LNCaP clone FGC (cell line): ENCODE results near the gene PLCG2.

Source experiments
- DNase-seq: peaks from one replicate; pipeline ENCODE4 v3.0.0-alpha.2; 2011; ENCODE audit warnings: low read depth
- H3K4me3 ChIP-seq: 2 replicates; pipeline ENCODE4 v1.5.1; 2011; ENCODE audit warnings: mild to moderate bottlenecking, low read depth, low read length, control low read depth
- TF ChIP-seq, protein P1 (sequence below): IDR thresholded peaks from 2 replicates; pipeline ENCODE4 v1.5.1; 2012; ENCODE audit warnings: mild to moderate bottlenecking; ENCODE audit not compliant: control insufficient read depth, insufficient read depth; ENCODE audit errors: extremely low read depth

Gene PLCG2

DNA sequence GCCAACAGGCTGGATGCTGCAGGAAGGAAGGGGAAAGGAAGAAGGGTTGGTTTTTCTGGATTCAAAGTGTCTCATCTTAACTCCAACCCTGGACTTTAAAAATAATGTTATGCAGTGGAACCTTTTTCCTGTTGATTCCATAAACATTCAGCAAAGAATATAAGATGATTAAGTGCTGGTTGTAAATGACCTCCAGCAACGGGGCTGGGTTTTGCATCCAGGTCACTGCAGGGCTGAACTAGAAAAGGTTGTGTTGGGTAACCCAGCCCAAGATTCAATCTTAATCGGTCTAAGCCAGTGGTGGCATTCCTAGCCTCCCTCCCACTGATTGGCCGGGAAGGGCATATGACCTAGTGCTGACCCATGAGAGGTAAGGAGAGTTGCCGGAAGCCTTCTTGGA is 34.2 kb upstream of the PLCG2 start:
- TF ChIP-seq, protein P1, sequence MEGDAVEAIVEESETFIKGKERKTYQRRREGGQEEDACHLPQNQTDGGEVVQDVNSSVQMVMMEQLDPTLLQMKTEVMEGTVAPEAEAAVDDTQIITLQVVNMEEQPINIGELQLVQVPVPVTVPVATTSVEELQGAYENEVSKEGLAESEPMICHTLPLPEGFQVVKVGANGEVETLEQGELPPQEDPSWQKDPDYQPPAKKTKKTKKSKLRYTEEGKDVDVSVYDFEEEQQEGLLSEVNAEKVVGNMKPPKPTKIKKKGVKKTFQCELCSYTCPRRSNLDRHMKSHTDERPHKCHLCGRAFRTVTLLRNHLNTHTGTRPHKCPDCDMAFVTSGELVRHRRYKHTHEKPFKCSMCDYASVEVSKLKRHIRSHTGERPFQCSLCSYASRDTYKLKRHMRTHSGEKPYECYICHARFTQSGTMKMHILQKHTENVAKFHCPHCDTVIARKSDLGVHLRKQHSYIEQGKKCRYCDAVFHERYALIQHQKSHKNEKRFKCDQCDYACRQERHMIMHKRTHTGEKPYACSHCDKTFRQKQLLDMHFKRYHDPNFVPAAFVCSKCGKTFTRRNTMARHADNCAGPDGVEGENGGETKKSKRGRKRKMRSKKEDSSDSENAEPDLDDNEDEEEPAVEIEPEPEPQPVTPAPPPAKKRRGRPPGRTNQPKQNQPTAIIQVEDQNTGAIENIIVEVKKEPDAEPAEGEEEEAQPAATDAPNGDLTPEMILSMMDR: no peak
- no peak for DNase-seq

GRCh38 chr16:81745704-81746558 is 33.2 kb upstream of the PLCG2 start:
- peak overlapping the region; percentile 25 for H3K4me3 ChIP-seq
- DNase-seq: no peak
- TF ChIP-seq, protein P1: no peak

More for the DNA sequence above, 34.2 kb upstream of the PLCG2 start:
- no peak overlapping the region for H3K4me3 ChIP-seq

GRCh38 chr16:81746566-81746965 is 32.5 kb upstream of the PLCG2 start:
- peak overlapping the region; percentile 25; the same call in 1 of the 2 replicates for H3K4me3 ChIP-seq
- DNase-seq: no peak
- TF ChIP-seq, protein P1: no peak

DNA sequence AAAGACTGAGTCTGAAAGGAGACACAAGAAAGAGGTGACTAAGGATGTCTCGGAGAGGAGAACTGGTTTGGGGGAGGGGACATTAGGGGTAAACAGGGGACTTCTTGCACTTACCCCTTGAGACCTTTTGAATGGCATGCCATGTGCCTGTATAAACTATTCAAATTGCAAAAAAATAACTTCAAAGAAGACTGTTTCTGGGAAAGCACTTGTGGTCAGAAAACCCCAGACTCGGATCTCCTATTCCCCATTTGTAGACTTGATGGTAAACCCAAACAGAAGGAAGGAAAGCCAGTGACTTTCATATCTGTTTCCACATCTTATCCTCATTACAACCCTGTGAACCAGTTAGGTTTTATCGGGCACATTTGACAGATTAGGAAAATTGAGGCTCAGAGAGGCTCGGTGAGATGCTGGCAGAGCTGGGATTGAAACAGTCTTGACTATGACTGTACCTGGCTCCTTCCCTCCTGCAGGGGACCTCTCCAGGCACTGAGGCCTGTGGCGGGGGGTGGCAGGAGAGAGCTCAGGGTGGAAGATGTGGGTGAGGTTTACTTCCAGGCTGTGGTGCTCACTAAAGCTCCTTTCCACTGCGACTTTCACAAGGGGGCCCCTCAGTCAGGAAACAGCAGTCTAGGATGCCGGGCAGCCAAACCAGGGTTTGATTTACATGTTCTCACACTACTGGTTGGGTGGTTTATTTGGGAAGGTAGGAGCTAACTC is 30.5 kb upstream of the PLCG2 start:
- DNase-seq: no peak
- H3K4me3 ChIP-seq: no peak overlapping the region
- TF ChIP-seq, protein P1: no peak

DNA sequence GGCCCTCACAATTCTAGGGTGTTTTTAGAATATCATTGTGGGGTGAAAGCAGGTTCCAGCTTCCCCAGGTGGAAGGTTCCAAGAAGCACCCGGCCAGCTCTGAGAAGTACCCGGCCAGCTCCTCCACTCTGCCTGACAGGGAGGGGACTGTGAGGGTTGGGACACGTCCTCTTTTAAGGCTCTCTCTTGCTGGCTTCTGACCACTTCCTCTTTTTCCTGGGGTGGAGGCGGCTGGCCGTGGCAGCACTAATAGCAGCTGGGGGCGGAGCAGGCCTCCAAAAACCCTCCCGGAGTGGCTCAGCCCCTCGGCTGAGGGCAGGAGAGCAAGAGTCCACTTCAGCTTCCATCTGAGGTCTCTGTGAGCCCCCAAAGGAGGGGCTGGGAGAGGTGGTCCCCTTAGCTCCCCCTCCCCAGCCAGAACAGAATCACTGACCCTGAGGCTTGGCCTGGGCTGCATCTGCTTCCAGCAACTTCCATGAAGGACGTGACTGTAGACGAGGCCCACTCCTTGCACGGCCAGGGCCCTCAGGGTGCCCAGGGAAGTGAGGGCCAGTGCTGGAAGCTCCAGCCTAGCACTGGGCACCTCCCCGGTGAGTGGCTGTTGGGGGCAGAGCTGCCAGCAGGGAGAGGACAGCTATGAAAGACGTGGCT is 26.7 kb upstream of the PLCG2 start:
- no peak overlapping the region for H3K4me3 ChIP-seq
- TF ChIP-seq, protein P1: no peak
- DNase-seq: no peak

- DNase-seq: no peak
- TF ChIP-seq, protein P1: no peak
- no peak overlapping the region for H3K4me3 ChIP-seq
These were observed 26.2 kb upstream of the PLCG2 start for GRCh38 chr16:81752876-81753227.
